ENCODE results near the gene PAN3. TPM values are rescaled to one million over a fixed set of nuclear protein-coding genes. Genes with fewer than 3 reads are reported as not detected.
A peak's percentile ranks its signal among the peaks of the same experiment; 100 is the strongest.

The PAN3 gene
- total RNA-seq, 2 experiments from 2014 or later: 56.9 to 59.5 TPM

DNA sequence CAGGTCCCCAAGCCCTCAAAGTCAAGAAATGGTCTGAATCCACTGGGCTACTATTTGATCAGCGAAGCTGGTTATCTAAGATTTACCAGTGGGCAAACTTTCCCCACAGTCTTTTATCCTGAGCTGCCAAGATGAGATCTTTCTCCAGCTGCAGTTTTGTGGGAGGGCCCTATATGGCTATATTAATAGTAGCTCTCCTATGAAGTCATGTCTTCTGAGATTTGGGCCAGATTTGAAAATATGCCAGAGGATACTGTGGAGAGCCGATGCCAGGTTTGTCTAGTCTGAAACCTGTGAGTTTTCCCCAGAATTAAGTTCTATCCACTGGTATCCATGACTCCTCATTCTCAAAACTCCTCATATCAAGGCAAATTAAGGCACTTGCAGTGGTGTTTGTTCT is 183.4 kb downstream of the PAN3 start:
- POLR2A ChIA-PET: interaction anchor here (1.0 kb wide), 1 partner anchor 322 kb away, joined by 3 read pairs; no protein-coding TSS in a partner anchor
- intact Hi-C loops (cut with DNase I, micrococcal nuclease): loop anchor here in 1 of 2 experiments (5.0 kb wide), 1 partner anchor 1041 kb away; no protein-coding TSS in a partner anchor
- H3K9me3 Mint-ChIP-seq: no peaks in the 10 kb centered on the region
- Histone ChIP-seq H3K4me1 (ENCODE audit: insufficient read depth, low read length) (no peaks in the 10 kb centered on the region), H3K27me3 (ENCODE audit: control insufficient read depth in 1 of 2, insufficient read depth in 2 of 2, low read length in 2 of 2) (no peaks in the 10 kb centered on the region), H3K27ac (ENCODE audit: low read depth in 1 of 2, low read length in 2 of 2) (no peak overlapping the region), H3K36me3 (ENCODE audit: insufficient read depth, low read length) (no peaks in the 10 kb centered on the region), H3K4me3 (ENCODE audit: low read length) (no peak overlapping the region), H3K9me3 (ENCODE audit: control insufficient read depth in 1 of 2, insufficient read depth in 1 of 2, low read length in 2 of 2) (no peaks in the 10 kb centered on the region)
- no peaks in the 10 kb centered on the region for H3K4me1 Mint-ChIP-seq (ENCODE audit: low read depth)
- TF ChIP-seq, protein P1, sequence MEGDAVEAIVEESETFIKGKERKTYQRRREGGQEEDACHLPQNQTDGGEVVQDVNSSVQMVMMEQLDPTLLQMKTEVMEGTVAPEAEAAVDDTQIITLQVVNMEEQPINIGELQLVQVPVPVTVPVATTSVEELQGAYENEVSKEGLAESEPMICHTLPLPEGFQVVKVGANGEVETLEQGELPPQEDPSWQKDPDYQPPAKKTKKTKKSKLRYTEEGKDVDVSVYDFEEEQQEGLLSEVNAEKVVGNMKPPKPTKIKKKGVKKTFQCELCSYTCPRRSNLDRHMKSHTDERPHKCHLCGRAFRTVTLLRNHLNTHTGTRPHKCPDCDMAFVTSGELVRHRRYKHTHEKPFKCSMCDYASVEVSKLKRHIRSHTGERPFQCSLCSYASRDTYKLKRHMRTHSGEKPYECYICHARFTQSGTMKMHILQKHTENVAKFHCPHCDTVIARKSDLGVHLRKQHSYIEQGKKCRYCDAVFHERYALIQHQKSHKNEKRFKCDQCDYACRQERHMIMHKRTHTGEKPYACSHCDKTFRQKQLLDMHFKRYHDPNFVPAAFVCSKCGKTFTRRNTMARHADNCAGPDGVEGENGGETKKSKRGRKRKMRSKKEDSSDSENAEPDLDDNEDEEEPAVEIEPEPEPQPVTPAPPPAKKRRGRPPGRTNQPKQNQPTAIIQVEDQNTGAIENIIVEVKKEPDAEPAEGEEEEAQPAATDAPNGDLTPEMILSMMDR (IDR thresholded peaks at IDR 0.05): no peak
- no peaks in the 10 kb centered on the region for H3K36me3 Mint-ChIP-seq (ENCODE audit: low read depth)
- ATAC-seq (ENCODE audit: poor library complexity) (no peak), DNase-seq (no peak)
- H3K27me3 Mint-ChIP-seq: no peaks in the 10 kb centered on the region
- CTCF ChIA-PET: no interaction called here
- H3K27ac Mint-ChIP-seq: no peak overlapping the region
- no peak overlapping the region for H3K4me3 Mint-ChIP-seq

DNA sequence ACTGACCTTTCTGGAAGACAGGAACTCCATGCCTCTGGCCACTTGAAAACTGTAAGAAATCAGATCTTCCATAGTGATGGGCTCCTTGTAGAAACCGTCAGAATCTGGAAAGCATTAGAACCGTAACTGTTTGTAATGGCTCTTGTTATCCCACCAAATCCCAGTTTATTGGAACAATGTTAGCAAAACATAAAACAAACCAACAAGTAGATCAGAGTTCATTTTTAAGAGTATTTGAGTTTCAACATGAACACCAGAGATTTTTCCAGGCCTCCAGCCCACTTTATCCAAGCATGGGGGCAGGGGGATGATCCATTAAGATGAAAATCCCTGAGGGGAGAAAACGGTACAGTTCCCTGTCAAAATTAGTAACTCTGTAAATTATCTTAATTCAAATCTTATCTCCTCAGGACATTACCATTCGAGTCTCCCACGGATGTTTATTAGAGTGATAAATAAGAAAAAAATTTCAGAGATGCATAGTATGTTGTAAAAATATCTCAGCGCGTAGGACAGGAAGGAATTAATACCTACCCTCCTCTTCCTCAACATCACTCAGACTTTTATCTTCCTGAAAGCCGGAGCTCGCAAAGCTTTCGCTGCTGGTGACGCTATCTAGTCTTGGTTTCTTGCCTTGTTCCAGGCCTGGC is 184.0 kb downstream of the PAN3 start:
- Mint-ChIP-seq H3K4me1 (ENCODE audit: low read depth) (no peaks in the 10 kb centered on the region), H3K27me3 (no peaks in the 10 kb centered on the region), H3K4me3 (no peak overlapping the region), H3K36me3 (ENCODE audit: low read depth) (no peaks in the 10 kb centered on the region), H3K9me3 (no peaks in the 10 kb centered on the region), H3K27ac (no peak overlapping the region)
- no peak for DNase-seq
- Histone ChIP-seq H3K27ac (ENCODE audit: low read depth in 1 of 2, low read length in 2 of 2) (no peak overlapping the region), H3K36me3 (ENCODE audit: insufficient read depth, low read length) (no peaks in the 10 kb centered on the region), H3K4me1 (ENCODE audit: insufficient read depth, low read length) (no peaks in the 10 kb centered on the region), H3K9me3 (ENCODE audit: control insufficient read depth in 1 of 2, insufficient read depth in 1 of 2, low read length in 2 of 2) (no peaks in the 10 kb centered on the region), H3K27me3 (ENCODE audit: control insufficient read depth in 1 of 2, insufficient read depth in 2 of 2, low read length in 2 of 2) (no peaks in the 10 kb centered on the region), H3K4me3 (ENCODE audit: low read length) (no peak overlapping the region)
- TF ChIP-seq, protein P1 (IDR thresholded peaks at IDR 0.05): no peak
- CTCF ChIA-PET: no interaction called here
- ATAC-seq (ENCODE audit: poor library complexity): no peak
- POLR2A ChIA-PET: interaction anchor here (1.0 kb wide), 1 partner anchor 323 kb away, joined by 3 read pairs; no protein-coding TSS in a partner anchor
- intact Hi-C loops (cut with DNase I, micrococcal nuclease): loop anchor here in 1 of 2 experiments (5.0 kb wide), 1 partner anchor 1040 kb away; no protein-coding TSS in a partner anchor

DNA sequence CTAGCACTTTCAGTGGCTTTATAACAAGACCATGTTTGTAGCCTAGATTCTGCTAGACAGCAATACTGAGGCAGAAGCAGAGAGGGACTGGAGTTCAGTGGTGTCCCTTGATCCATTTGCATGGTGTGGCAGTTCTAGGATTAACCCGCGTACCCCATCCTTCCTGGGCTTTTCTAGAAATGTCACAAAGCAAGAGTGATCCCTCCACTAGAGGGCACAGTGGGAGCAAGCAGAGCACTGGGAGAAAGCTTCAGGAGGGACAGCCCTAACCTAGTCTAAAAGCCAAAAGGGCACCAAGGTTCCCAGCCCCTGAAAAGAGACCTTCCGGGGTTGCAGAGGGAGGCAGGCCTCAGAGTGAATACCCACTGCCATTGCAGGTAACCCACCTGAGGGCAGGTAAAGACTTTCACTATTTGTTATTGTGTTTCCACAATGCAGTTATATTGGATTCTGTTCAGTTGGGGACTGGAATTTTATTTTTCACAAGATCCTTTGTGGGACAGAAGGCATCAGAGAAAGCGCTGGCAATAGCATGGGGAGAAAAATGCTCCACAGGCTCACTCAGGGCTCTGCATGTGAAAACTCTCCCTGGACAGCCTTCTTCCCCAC is 185.9 kb downstream of the PAN3 start:
- H3K27me3 ChIP-seq (ENCODE audit: control insufficient read depth in 1 of 2, insufficient read depth in 2 of 2, low read length in 2 of 2): no peaks in the 10 kb centered on the region
- Mint-ChIP-seq H3K36me3 (ENCODE audit: low read depth) (no peaks in the 10 kb centered on the region), H3K4me3 (no peak overlapping the region), H3K4me1 (ENCODE audit: low read depth) (no peaks in the 10 kb centered on the region), H3K9me3 (no peaks in the 10 kb centered on the region), H3K27ac (no peak overlapping the region), H3K27me3 (no peaks in the 10 kb centered on the region)
- peak; percentile 61 for ATAC-seq (ENCODE audit: poor library complexity)
- CTCF ChIA-PET: interaction anchor here (0.6 to 1.7 kb wide), 3 partner anchors 9 to 472 kb away, joined by 3 to 6 read pairs (median 5); no protein-coding TSS in a partner anchor
- no peaks in the 10 kb centered on the region for H3K9me3 ChIP-seq (ENCODE audit: control insufficient read depth in 1 of 2, insufficient read depth in 1 of 2, low read length in 2 of 2)
- H3K36me3 ChIP-seq (ENCODE audit: insufficient read depth, low read length): no peaks in the 10 kb centered on the region
- H3K4me3 ChIP-seq (ENCODE audit: low read length): no peak overlapping the region
- no peaks in the 10 kb centered on the region for H3K4me1 ChIP-seq (ENCODE audit: insufficient read depth, low read length)
- intact Hi-C loops (cut with DNase I, micrococcal nuclease): loop anchor here (1.0 to 5.0 kb wide), 3 partner anchors 312 to 1038 kb away; no protein-coding TSS in a partner anchor
- POLR2A ChIA-PET: interaction anchor here (1.2 kb wide), 1 partner anchor 195 kb away, joined by 3 read pairs; no protein-coding TSS in a partner anchor
- DNase-seq: peak; percentile 14 to 71 (median 35)
- no peak overlapping the region for H3K27ac ChIP-seq (ENCODE audit: low read depth in 1 of 2, low read length in 2 of 2)
- TF ChIP-seq, protein P1 (IDR thresholded peaks at IDR 0.05): peak; percentile 64

Data from CD4-positive, alpha-beta T cell (primary cell).